HPDE6-E6E7 (cell line): ENCODE measurements around the gene ACP2.
A peak's percentile ranks its signal among the peaks of the same experiment; 100 is the strongest.

Source experiments
- DNase-seq: peaks from one replicate; pipeline ENCODE4 v3.0.0; 2011; ENCODE audit warnings: missing footprints; ENCODE audit errors: extremely low spot score

The ACP2 gene

DNA sequence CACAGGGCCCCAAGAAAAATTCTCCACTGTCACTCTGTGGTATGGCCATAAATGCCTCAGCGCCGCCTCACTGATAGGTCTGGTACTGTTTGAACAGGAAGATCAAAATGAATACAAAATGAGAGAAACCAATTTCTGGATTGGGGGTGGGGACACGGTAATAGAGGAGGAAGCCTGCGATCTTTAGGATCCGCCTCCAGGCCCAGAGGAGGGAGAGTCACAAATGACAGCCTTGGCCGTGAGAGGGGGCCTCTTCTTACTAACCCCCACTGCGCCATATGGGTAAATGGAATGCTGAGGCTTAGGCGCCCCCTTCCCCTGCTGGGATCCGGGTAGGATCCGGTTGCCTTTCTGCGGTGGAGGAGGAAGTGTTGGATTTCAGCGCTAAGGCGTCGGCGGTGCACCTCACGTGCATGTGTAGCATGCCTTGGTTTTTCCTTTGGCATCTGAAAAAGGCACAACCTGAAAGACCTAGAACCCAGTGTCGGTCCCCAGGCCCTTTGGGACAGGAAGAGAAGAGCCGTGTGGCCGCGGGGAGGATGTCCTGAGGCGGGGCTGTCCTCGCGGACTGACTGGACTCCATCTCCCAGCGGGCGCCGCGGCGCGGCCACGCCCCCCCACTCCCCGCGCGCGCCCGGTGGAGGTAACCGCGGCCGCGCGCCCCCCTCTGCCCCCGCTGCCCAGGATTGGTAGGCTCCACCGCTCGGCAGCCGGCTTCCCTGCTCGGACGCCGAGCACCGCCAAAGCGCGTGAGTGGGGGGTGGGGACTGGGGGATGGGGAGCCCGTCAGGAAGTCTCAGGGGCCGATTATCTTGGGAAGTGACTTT is 20.6 kb upstream of the ACP2 start:
- peak; percentile 86 for DNase-seq

DNA sequence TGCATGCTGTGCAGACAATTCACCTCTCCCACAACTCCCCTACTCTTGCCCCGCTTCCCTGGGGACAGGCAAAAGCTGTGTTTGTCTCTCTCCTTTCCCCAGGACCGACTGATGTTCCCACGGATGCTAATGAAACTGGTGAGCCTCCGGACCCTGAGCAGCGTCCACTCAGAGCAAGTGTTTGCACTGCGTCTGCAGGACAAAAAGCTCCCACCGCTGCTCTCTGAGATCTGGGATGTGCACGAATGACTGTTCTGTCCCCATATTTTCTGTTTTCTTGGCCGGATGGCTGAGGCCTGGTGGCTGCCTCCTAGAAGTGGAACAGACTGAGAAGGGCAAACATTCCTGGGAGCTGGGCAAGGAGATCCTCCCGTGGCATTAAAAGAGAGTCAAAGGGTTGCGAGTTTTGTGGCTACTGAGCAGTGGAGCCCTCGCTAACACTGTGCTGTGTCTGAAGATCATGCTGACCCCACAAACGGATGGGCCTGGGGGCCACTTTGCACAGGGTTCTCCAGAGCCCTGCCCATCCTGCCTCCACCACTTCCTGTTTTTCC is 19.9 kb upstream of the ACP2 start:
- DNase-seq = no peak

DNA sequence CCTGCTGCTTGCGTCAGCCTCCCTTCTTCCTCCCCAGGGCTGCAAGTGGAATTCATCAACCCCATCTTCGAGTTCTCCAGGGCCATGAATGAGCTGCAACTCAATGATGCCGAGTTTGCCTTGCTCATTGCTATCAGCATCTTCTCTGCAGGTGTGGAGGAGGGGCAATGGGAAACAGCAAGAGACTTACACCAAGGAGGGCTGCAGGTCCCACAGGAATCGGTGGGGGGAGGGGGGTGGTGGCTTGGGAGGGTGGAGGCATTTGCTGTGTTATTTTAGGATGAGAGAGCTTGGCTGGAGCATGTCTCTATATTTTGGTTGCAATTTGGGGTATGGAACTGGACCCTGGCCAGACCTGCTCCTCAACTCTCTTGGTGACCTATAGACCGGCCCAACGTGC is 19.3 kb upstream of the ACP2 start:
- no peak for DNase-seq

DNA sequence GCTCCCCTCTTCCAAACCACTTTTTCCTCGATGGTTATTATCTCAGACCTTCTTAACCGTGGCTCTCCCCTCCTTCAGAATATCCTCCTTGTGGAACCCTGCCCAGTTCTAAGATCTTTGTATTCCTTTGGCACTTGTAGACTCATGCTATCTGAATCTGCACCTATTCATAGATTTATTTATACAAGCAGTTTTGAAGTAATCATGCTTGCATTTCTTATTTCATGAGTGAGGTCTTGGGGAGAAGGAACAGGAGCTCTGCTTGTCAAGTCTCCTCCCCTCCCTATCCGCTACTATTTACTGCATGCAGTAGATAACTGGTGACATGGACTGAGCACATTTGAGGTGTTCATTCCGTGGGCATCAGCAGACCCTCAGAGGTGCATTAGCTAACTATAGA is 15.9 kb upstream of the ACP2 start:
- DNase-seq = no peak

DNA sequence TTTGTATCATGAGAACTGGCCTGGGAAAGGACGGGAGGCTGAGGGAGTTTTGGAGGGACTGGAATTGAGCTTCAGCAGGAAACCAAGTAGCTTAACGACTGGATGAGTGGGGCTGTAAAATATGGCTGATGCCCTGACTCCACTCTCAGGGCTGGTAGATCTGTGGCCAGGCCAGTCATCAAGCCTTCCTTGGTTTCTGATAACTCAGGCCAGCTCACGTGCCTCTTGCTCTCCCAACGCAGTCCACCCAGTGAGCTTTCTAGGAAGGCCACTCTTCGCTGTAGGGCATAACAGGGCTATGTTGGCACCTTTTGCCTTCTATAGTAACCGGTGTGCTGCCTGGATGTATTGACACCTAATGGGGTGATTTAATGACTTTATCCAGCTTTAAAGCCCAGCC is 15.5 kb upstream of the ACP2 start:
- DNase-seq = no peak

DNA sequence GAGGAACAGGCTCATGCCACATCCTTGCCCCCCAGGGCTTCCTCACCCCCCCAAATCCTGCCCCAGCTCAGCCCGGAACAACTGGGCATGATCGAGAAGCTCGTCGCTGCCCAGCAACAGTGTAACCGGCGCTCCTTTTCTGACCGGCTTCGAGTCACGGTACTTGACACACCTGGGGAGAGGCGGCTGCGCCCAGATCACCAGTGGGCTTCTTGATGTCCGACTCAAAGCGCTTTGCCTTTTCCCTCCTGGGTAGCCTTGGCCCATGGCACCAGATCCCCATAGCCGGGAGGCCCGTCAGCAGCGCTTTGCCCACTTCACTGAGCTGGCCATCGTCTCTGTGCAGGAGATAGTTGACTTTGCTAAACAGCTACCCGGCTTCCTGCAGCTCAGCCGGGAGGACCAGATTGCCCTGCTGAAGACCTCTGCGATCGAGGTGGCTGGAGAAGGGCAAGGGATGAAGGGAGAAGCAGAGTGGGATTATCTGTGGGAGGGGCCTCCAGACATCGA is 12.7 kb upstream of the ACP2 start:
- no peak for DNase-seq

DNA sequence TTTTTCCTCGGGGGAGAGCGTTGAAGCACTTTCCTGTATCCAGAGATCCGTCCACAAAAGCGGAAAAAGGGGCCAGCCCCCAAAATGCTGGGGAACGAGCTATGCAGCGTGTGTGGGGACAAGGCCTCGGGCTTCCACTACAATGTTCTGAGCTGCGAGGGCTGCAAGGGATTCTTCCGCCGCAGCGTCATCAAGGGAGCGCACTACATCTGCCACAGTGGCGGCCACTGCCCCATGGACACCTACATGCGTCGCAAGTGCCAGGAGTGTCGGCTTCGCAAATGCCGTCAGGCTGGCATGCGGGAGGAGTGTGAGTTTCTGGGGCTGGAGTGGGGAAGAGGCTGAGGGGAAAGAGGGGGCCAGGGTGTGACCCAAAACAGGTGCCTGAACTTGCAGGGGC is 11.8 kb upstream of the ACP2 start:
- no peak for DNase-seq

DNA sequence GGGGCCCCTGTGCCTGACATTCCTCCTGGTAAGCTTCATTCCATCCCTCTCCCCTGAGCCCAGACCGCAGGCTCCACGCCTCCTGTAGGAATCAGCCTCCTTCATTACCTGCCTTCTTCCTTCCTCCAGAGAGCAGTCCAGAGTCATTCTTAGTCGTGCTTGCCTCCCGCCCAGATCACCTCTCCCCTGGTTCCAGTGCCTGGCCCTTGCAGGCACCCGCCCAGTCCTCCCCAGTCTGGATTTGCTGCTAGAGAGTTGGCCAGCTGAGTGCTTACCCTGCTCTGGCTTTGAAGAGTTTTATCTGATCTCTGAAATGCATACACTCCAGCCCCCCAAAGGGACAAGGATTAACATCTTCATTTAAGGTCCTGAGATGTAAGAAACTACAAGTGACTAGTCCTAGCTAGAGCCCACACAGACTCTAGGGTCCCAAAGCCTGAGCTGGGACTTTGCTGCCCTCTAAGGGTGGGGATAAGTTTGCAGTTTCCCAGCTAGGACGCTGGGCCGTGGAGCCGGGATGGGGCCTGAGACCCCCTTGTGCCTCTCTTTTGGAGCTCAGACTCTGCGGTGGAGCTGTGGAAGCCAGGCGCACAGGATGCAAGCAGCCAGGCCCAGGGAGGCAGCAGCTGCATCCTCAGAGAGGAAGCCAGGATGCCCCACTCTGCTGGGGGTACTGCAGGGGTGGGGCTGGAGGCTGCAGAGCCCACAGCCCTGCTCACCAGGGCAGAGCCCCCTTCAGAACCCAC is 10.8 kb upstream of the ACP2 start:
- DNase-seq = no peak

DNA sequence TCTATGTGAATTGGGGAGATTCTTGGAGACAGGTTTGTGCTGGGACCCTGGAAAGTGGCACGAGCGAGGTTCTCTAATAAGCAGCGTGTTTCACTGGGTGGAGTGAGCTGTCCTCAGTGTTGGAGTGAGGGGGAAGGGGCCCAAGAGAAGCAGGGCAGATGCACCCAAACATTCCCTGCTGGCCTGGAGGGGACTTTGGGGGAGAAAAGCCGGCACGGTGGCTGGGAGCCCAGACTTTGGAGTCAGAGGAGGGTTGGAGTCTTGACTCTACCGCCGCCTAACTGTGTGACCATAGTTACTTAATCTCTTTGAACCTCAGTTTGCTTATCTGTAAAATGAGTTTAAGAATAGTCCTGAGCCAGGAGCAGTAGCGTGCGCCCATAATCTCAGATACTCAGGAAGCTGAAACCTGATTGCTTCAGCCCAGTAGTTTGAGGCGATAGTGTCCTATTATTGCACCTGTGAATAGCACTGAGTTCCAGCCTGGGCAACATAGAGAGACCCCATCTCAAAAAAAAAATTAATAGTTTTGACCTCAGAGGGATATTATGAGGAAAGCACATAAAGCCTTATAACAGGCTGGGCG is 9.8 kb upstream of the ACP2 start:
- no peak for DNase-seq

DNA sequence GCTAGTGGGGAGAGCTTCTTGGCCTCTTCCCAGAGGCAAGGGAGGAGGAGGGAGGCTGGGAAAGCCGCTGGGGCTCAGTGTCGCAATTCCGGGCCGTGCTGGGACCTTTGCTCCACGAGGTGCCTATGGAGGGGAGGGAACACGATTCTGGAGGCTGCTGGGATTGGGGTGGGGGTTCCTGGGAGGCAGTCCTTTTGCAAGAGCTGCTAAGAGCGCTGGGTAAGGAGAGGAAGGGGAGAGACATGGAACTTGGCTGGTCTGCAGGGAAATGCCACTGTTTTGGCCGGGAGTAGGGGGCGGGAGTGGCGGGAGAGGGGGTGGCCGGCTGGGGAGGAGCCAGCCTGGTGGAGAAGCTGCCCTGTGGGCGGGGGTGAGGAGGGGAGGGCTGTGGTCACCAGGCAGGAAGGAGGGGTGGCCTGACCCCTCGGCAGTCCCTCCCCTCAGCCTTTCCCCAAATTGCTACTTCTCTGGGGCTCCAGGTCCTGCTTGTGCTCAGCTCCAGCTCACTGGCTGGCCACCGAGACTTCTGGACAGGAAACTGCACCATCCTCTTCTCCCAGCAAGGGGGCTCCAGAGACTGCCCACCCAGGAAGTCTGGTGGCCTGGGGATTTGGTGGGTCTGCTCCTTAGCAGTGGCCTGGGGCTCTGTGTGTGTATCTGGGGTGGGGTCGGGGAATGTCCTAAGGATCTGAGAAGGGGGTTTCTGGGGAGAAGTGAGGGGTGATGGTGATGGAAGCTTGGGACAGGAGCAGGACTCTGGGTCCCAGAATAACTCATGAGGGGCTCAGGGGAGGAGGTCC is 9.1 kb upstream of the ACP2 start, which contains the start of gene NR1H3:
TSS of gene NR1H3 (plus strand) at position 480 of the 800 bp plus-strand sequence. CDS start 1,221 bp downstream, outside the sequence.
- no peak for DNase-seq

DNA sequence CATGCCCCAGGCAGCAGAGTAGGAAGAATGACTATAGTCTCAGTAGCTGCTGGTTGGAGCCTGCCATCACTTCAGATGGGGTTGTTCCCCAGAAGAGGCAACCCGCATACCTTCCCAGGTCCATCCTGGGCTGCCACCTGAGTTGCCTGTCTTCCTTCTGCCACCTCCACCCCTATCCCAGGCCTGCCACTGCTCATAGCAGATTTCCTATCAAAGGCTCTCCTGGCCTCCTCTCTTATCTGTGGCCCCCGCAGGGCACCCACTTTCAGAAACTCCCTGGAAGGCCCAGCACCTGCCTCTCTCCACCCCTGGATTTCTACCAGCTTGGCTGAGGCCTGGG is 8.5 kb upstream of the ACP2 start:
- DNase-seq = no peak

DNA sequence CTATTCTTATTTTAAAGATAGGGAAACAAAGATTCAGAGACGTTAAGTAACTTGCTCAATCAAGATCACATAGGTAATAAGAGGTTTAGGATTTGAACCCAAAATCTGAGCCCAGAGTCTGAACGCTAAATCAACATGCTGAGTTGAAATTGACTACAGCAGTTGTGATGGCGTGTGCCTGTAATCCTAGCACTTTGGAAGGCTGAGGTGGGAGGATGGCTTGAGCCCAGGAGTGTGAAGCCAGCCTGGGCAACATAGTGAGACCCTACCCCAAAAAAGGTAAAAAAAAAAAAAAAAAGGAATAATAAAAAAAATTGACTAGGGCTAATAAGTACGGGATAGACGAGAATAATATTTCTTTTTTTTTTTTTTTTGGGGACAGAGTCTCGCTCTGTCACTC is 7.8 kb upstream of the ACP2 start:
- DNase-seq = no peak

DNA sequence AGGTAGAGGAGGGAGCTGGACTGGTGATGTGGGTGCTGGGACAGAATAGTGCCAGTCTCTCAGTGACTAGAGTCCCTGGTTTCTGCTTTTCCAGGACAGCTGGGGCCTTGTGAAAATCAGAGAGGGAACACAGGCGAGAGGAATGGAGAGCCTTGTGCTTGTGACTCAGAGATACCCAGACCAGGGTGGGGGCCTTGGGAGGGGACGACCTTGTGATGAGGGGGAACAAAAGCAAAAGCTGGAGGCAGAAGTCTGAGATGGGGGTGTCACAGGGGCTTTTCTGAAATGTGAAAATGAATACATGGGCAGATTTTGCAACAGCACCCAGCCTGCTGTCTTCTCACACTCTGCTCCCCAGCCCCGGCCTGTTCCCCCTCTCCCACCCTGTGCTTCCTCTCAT is 5.8 kb upstream of the ACP2 start:
- DNase-seq = no peak

DNA sequence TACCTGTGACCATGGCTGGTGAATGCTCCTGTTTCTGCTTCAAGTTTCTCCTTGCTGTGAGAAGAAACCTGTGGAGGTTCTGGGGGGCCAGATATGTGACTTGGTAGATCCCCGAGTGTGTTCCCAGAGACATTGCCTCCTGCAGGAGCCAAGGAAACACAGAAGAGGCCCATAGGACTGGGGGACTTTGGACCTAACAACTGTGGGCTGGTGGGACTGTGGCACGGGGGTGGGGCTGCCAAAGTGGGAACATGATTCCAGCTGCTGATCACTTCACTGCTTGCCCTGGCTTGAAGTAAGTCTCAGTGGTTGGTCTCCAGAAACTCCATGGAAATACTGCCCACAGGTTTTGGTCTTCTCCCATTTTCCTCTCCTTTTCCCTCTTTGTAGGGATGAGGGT is 5.0 kb upstream of the ACP2 start:
- DNase-seq = no peak

DNA sequence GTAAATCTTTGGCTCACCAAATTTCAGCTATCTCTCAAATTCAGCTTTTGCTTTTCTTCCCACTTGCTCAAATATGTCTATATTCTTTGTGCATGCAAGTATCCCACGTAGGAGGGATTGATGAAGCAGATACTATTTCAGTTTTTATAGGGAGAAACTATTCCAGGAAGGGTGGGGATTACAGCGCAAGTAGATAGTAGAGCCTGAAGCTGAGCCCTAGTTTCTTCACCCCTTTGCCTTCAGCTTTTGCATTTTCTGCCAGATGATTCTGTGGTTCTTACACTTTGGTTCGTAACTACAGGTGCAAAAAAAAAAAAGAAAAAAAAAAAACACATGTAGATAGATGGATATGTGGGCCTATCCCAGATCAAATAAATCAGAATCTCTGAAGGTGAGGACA is 3.1 kb upstream of the ACP2 start:
- no peak for DNase-seq

DNA sequence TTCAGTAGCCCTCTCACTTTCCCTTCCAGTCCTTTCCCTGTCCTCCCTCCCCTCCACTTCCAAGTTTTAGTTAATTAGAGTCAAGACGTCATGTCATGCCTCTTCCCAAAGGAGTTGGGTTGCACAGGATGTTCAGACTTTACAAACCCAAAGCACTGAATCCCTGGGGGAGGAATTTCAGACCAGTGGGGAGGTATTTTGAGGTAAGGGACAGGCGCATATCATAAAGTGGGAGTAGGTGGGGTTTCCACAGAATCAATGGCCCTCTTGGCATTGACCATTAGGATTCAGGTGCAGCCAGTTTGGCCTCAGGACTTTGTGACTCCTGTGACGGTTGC is 733 bp upstream of the ACP2 start:
- no peak for DNase-seq

DNA sequence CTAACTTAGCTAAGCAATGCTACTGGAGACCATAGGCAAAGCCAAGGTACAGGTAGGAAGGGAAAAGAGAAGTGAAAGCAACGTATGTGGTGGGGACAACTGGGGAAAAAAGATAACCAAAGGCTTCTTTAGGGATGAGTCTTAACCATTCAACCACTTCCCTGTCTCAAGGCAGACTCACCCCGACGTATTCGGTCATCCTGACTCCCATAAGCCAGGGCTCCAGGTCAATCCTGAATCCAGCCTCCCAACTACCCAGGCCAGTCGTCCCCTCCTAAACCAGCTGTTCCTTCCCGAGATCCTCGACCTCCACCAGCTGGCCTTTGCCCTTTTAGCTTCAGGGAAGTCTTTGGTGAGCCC is 330 bp downstream of the ACP2 start:
- no peak for DNase-seq

DNA sequence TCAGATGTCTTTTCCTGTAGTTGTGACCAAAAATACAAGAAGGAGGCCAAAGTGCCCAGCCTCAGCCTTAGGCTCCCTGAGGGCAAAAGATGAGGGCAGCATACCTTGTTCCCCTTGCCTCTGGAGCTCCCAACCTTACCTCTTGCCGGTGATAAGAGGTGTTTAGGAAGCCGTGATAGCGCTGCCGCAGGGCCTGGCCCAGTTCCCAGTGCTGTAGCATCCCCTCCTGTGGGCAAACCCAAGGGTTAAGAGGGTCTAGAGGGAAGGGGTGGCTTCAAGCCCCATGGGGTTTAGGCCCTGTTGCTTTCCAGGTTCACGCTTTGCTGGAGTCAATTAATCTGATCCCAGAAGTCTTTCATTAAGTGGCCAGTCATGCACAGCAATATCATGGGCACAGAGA is 1.1 kb downstream of the ACP2 start:
- DNase-seq = no peak

DNA sequence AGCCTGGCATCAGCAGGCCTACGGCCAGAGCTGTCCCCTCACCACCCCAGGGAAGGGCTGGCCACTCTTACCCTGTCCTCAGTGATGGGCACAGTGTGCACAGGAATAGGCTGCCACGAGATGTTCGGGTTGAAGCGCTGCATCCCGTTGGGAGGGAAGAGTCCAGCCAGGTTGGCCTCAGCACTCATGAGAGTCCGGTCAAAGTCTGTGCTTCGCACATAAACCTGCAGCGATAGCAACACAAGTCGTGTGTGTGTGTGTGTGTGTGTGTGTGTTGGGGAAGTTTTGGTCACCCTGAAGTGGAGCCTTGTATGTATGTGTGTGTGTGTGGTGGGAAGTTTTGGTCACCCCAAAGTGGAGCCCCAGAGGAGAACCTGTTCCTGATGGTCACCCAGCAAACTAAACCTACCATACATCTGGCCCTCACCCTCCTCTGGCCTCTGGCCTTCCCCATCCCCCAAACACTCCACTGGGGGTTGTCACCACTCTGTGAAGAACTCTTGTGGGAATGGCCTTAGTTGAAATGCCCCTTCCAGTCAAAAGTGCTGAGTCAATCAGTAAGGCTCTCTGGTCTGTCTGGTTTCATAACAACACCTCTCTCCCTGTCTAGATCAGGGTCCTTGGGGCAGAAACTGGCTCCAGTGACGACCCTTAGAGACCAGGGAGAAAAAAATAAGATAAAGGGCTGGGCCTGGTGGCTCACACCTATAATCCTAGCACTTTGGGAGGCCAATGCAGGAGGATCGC is 2.8 kb downstream of the ACP2 start:
- DNase-seq = no peak

DNA sequence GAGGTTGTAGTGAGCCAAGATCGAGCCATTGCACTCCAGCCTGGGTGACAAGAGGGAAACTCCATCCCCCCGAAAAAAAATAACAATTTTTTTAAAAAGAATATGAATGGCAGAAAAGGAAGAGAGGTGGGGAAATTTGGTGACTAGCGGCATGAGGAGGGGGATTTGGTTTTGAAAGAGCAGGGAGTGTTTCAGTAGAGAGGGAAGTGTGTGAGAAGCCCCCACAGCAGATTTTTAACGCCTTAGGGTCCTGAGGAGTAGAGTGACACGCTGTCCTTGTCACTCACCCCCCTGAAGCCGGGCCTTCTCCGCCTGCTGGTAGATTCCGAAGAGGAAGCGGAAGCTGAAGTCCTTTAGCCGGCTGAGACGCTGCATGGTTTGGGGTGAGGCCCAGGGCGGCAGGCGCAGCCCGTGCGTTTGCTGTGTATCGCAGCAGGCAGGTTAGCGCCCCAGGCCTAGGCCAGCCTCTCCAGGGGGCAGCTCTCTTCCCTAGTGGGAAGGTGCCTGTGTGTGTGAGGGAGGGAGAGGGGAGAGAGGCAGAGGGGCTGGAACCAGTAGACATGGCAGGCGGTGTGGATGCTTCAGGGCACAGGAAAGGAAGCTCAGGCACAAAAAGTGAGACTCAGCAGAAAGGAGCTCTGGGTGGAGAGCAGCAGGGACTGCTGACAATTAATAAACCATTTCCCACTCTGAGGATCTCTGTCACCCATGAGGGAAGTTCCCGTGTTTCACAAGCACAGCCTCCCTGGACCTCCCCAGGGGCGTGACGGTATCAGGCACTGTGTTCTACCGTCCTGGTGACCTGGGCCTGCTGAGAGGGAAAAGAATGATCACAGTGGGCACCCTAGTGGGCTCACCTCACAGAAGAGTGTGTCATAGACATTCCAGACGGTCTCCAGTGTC is 3.9 kb downstream of the ACP2 start:
- no peak for DNase-seq
